ENCODE results near the gene ITGA8.

The ITGA8 gene

DNA sequence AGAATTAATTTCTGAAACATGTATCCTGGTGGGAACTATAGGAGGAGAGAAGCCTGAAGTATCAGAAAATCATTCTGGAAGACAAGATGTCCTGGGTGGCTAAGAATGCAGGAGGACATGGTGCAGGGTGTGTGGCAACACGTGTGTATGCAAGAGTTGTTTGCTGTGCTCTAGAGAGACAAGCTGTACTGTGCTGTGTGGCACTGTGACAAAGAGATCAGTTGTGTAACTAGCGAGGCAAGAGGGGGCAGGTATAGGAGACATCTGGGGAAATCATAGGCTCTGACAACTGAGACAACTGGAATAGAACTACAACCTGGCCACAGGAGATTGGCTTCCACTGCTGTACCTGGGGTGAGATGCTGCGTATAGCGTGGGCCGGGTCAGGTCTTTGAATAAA lies 9.3 kb downstream of the ITGA8 start:
- no peaks in the 10 kb centered on the region for H3K9me3 Mint-ChIP-seq
- H3K27ac Mint-ChIP-seq, result no peak overlapping the region
- no peak for TF ChIP-seq CTCF (IDR thresholded peaks at IDR 0.05)
- no peak for DNase-seq
- H3K4me3 Mint-ChIP-seq, result no peak overlapping the region
- H3K36me3 Mint-ChIP-seq (ENCODE audit: low read depth), result peaks cover 59% of the 10 kb centered on the region
- peaks cover 32% of the 10 kb centered on the region for H3K4me1 Mint-ChIP-seq
- no peaks in the 10 kb centered on the region for H3K27me3 Mint-ChIP-seq (ENCODE audit: low read depth, poor library complexity)

DNA sequence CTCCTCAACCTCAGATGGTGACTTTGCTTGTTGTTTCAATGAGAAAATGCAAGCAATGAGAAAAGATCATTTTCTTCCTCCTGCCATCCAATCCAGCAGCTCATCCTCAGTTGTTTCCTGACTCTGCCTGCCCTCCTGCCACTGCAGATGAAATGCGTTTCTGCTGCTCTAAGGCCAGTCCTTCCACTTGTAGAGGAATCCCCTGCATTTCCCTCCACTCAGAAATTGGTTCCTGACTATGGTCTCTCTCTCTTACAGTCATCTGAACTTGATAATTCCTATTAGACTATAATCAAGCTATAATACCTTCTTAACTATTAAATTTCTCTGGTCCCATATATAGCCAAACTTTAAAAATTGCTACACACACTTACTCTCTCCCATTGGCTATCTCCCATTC lies 14.4 kb downstream of the ITGA8 start:
- H3K36me3 Mint-ChIP-seq (ENCODE audit: low read depth), result peaks cover 38% of the 10 kb centered on the region
- H3K27ac Mint-ChIP-seq, result no peak overlapping the region
- peaks cover 1% of the 10 kb centered on the region for H3K9me3 Mint-ChIP-seq
- peaks cover 5% of the 10 kb centered on the region for H3K4me1 Mint-ChIP-seq
- peaks cover 5% of the 10 kb centered on the region for H3K27me3 Mint-ChIP-seq (ENCODE audit: low read depth, poor library complexity)
- no peak overlapping the region for H3K4me3 Mint-ChIP-seq
- no peak for DNase-seq
- no peak for TF ChIP-seq CTCF (IDR thresholded peaks at IDR 0.05)

DNA sequence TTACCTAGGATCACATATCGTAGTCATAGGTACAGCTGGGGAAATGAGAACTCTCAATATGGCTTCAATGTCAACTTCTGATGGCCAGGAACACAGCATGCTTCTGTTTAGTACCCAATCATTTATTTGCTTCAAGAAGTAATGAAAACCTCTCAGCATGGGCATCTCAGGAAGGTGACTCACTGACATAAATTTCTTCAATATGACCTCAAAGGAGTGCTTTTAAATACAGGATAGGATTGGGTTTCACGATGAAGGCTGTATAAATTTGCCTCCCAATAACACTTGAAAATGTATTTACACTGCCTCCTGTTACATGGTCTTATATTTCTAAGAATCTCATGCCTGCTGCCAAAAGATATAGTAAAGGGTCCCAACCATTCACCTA lies 15.1 kb downstream of the ITGA8 start:
- H3K36me3 Mint-ChIP-seq (ENCODE audit: low read depth), result peaks cover 39% of the 10 kb centered on the region
- peaks cover 6% of the 10 kb centered on the region for H3K4me1 Mint-ChIP-seq
- DNase-seq, result no peak

DNA sequence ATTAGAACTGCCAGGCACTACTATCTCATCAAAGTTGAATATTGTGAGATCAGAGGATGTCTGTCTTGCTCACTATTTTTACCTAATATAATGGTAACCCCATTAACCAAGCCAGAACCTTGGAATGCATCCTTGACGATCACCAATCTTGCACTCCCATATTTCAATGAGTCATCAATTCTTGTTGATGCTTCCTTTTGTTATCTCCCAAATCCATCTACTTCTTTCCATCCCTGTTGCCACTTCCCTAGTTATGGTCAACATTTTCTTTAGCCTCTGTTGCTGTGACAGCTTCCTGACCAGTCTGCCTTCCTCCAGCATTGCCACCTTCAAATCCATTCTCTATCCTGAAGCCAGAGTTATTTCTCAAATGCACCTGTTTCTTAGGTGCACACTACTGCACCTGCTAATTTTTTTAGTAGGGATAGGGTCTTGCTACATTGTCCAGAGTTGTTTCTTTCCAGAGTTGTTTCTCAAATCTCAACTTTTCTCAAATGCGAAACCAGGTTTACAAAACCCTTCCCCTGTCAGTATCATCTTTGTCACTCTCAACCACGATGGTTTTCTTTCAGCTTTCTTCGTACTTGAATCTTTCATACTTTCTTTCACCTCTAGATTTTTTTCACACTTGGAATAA lies 15.7 kb downstream of the ITGA8 start:
- Mint-ChIP-seq H3K27ac (no peak overlapping the region), H3K9me3 (peaks cover 14% of the 10 kb centered on the region), H3K4me1 (peaks cover 6% of the 10 kb centered on the region), H3K36me3 (ENCODE audit: low read depth) (peaks cover 39% of the 10 kb centered on the region), H3K27me3 (ENCODE audit: low read depth, poor library complexity) (peaks cover 5% of the 10 kb centered on the region), H3K4me3 (no peak overlapping the region)
- no peak for TF ChIP-seq CTCF (IDR thresholded peaks at IDR 0.05)
- no peak for DNase-seq

More for the DNA sequence above, 15.1 kb downstream of the ITGA8 start:
- Mint-ChIP-seq H3K27me3 (ENCODE audit: low read depth, poor library complexity) (peaks cover 5% of the 10 kb centered on the region), H3K9me3 (peaks cover 8% of the 10 kb centered on the region), H3K27ac (no peak overlapping the region), H3K4me3 (no peak overlapping the region)
- no peak for TF ChIP-seq CTCF (IDR thresholded peaks at IDR 0.05)

DNA sequence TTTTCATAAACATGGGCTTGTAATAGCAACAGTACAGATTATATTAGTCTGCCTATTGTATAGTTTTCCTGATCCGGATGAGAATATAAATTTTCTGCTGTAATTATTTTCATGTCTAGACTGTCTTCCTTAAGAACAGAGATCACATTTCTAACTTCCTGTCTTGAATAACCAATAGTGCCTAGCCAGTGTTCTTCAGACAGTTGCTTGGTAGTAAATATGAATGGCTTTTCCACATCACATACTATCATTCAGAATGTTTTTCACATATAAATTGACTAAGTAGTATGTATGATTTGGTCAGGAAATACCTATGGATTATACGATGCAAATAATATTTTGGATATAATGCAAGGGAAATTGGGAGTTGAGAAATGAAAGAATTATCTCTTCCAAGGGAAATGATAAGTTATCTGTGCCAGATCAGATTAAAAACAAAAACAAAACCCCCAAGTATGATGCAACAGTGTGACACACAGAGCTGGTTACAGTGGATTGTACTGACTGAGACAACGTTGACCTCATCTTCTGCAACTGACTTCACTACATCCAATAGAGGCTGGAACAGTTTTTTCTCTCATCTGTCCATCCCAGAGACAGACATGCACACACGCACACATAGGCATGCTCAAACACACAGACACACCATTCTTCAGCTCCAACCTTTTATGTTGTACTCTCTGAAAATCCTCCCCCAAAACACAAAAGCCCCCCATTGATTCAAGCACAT lies 16.4 kb downstream of the ITGA8 start:
- H3K4me1 Mint-ChIP-seq, result peaks cover 6% of the 10 kb centered on the region
- DNase-seq, result no peak
- H3K4me3 Mint-ChIP-seq, result no peak overlapping the region
- no peak overlapping the region for H3K27ac Mint-ChIP-seq
- peaks cover 44% of the 10 kb centered on the region for H3K36me3 Mint-ChIP-seq (ENCODE audit: low read depth)
- peaks cover 5% of the 10 kb centered on the region for H3K27me3 Mint-ChIP-seq (ENCODE audit: low read depth, poor library complexity)
- peaks cover 21% of the 10 kb centered on the region for H3K9me3 Mint-ChIP-seq
- no peak for TF ChIP-seq CTCF (IDR thresholded peaks at IDR 0.05)
